GM19467 (cell line): ENCODE data around the gene AKNAD1.
"Not testable (repeated sequence)": the region's sequence is repeated elsewhere in the genome, so short reads cannot be mapped to it uniquely, and the experiment has no call there.

Source experiments
- ATAC-seq: cut with Tn5 transposase; IDR thresholded peaks from one replicate; pipeline ENCODE4 v1.9.1; 2021; ENCODE audit warnings: mild to moderate bottlenecking, moderate library complexity; ENCODE audit not compliant: unreplicated experiment

Gene AKNAD1, protein sequence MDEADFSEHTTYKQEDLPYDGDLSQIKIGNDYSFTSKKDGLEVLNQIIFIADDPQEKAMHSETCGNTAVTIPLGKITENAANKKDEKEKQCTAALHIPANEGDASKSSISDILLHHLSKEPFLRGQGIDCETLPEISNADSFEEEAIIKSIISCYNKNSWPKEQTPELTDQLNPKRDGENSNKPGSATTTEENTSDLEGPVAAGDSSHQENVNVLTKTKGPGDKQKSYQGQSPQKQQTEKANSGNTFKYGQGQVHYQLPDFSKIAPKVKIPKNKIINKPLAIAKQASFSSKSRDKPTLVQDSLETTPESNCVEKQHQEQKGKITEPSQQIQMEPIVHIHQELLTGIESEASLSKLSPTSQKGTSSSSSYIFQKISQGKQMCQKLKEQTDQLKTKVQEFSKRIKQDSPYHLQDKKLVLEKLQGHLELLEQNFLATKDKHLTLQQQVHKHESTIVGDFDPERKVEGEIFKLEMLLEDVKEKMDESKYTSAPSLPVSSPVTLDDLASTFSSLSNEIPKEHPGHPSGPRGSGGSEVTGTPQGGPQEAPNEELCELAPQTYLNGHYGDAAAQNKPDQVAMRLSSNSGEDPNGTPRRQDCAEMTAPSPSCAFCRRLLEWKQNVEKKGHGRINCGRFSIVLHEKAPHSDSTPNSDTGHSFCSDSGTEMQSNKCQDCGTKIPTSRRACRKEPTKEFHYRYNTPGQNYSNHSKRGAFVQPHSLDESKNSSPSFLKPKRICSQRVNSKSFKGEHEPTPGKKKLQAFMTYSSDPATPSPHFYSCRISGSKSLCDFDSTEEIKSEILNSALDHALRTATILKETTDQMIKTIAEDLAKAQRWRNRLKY

DNA sequence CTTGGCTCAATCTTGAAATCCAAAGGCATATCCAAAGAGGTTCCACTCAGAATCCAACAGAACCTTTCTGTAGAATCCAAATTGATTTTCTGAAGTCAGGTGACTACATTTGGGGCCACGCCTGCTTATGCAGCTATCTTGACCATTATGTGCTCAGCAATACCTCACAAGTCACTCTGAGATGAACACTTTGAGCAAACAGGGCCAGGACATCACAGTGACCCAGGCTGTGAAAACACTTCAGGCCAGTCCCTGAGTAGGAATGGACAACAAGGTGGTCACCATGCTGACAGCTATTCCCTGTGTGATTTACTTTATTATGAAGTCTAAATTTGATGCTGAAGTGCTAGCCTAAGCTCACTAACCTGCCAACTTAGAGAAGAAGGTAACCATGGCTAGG, at the start of gene AKNAD1:
AKNAD1 (minus strand) TSS at position 101 of the 400 bp plus-strand sequence. CDS start 4,430 bp downstream, outside the sequence.
- ATAC-seq = no peak

DNA sequence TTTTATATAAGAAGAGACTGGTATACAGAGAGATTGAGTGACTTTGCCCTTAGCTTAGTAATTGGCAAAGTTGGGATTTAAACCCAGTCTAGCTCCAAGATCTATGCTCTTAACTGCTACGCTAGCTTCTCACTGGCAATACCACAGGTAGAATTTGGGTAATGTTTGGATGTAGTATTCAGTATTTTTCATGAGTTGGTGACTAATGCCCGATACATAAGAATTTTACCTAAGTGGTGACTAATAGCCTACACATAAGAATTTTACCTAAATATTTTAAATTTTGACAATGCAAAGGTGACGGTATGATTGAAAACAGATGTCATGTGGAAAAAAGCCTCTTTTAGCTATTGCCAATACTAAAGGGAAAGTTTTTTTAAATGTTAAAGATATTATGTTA, 44.2 kb upstream of the AKNAD1 start:
- no peak for ATAC-seq

DNA sequence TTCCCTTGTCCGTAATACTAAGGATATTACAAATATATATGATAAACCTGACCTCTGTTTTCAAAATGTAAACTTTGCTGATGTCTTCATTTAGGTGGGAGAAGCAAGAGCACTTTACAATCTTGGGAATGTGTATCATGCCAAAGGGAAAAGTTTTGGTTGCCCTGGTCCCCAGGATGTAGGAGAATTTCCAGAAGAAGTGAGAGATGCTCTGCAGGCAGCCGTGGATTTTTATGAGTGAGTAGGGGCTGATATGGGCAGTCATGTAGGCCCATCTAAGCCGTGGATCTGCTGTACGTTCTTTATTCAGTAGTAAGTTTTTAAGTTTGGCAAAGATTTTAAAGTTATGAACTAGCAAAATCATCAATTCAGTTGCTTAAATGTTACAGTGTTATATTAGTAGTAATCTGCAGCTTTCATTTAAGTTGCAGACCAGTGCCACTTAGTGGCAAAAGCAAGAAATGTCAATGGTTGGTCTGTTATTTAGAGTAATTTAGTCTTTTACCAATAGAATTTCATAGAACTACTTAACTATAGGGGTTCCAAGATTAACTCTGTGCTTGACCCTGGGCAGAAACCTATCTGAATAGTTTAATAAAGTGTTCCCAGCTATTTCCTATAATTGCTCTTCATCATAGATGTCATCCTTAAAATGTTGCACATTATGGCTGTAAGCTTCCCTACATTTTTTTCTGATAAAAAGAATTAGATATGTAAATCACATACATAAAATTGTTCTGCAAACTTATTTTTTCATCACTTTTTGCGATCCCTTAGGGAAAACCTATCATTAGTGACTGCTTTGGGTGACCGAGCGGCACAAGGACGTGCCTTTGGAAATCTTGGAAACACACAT, 41.2 kb upstream of the AKNAD1 start:
- ATAC-seq = no peak

DNA sequence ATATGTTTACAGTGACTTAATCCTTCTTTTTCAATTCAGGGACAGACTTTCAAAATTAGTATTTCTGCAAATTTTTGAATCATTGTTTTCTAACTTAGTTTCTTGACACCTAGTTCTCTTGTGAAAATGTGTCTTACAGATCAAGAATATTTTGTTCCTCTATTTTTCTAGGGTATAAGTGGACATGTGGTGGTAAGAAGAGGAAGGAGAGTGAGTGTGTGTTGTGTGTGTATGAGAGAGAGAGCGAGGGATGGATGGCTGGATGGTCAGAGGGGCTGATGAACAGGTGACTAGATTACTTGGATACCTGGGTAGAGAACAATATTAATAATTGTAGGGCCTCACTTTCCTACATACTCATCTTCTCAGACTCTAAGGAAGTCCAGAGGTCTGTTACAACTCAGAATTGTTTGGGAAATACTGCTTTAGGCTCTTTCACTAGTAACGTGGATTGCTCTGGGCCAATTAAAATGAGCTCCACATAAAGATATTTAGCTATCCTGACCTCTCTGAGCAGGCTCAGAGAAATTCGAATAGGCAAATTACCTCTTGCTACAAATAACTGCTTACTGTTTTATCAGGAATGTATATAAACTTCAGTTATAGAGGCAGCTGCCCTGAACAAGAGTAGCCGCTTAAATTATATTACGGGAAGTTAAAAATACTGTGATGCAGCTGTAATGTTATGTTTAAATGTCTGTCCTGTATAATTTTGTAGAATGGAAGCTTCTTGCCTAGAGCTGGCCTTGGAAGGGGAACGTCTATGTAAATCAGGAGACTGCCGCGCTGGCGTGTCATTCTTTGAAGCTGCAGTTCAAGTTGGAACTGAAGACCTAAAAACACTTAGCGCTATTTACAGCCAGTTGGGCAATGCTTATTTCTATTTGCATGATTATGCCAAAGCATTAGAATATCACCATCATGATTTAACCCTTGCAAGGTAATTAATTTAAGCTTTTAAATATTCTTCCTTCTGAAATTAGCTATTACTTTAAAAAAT, 39.6 kb upstream of the AKNAD1 start:
- no peak for ATAC-seq

DNA sequence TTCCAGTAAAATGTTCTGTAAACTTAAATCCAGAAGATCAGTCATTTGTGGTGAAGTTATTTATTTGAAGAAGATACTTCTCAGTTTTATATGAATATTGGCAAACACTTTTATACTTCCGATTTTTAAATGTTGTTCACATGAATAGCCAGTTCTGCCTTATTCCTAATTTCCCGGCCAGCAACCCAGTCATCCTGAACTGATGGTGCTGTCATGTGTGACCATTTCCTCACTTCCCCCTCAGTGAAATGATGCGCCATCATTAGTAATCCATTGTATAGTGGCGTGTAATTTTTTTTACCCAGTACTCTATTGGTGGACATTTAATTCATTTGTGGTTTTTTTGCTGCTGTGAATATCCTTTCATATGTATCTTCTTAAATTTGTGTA, 36.2 kb upstream of the AKNAD1 start:
- no peak for ATAC-seq

DNA sequence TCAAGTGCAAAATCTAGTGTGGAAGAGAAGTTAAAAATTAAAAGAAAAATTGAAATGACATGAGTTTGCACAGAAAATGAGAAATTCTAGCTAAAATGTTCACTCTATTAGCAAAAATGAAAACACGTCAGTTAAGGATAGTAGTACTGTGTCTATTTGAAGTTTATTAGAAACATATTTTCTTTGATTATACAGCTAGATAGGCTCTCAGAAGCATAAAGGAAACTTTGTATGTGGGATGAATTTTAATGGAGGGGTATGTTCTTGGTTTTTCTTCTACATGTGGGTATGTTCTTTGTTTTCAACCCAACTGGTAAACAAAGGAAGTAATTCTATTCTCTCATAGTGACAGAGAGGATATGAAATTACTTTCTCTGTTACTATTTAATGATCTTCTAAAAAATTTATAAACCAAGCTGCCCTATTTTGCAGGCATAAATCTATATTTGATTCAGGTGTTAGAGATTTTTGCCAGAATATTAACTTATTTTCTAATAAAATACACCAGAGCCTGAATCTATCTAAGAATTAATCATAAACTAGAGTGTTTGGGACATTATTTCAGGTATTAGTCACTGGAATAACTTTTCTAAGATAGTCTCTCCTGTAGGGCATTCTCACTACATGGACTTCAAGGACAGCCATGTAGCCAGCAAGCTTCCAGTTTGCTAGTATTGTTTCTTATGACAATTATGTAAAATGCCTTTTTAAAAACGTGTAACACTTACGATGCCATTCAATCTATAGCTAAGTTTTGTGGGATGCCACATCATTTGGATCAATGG, 35.7 kb upstream of the AKNAD1 start:
- no peak for ATAC-seq

DNA sequence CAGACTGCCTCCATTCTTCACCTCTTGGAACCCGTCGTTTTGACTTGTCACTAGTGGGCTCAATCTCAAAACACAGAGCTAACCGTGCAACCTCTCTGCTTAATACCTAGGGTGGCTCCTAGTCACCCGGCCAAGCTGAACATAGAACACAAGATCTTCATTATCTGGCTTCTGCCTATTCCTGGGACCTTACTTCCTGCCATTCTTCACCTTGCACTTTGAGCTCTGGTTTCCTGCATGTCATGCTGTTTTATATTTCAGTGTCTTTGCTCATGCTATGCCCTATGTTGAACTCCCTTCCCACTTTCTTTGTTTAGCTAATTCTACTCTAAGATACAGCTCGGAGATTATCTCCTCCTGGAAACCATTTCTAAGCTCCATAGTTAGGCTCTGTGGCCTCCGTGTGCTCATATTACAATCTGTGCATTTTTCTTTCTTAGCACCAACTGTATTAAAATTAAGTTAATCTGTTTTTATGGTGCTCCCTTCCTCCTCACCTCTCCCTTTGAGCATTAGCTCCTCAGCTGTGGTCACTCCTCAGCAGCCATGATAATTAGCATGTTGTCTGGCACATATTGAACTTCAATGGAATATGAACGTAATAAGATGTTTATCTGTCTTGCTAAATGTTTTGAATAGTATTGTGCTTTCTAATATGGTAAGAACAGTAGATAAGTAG, 33.0 kb upstream of the AKNAD1 start:
- no peak for ATAC-seq

DNA sequence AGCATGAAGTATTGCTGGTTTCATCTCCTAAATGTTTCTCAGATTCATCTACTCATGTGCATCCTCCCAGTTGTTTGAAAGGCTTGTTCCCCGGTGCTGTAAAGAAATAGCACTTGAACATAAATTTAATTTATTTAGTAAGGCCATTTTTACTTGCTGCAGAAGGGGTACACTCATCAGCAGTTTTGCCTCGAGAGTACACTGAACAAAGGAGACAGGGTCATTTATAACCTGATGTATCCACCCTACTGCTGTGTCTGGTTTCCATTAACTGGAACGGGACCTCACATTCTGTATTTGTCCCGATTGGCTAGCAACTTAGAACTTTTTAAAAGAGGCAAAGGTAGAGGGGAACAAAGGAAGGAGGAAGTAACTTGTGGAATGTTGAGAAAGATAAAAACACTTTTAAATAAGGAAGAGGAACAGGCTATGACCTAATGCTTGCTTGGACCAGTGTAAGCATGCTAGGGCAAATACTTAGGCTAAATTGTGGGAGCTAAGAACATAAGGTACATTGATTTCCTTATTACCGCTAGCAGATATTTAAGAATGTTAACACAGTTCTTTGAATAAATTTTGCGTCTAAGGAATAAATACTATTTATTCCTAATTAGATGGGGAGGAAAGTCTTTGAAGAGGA, 32.2 kb upstream of the AKNAD1 start:
- ATAC-seq = not testable (repeated sequence)

DNA sequence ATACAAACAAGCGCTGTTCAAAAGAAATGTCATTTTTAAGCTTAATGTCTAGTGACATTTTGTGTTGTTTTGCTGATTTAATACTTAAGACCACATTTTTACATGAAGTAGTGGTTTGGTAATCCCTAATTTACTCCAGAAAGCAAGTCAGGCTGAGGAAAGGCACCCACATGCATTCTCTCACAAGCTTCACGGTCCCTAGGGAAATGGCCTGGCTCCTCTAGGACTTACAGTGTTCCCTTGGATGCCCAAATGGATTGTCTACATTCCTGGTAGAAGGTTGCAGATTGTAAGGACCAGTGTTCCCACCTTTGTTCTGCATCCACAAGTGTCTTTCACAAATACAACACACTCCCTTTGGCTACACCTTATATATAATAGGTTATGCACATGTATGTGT, 29.4 kb upstream of the AKNAD1 start:
- no peak for ATAC-seq

DNA sequence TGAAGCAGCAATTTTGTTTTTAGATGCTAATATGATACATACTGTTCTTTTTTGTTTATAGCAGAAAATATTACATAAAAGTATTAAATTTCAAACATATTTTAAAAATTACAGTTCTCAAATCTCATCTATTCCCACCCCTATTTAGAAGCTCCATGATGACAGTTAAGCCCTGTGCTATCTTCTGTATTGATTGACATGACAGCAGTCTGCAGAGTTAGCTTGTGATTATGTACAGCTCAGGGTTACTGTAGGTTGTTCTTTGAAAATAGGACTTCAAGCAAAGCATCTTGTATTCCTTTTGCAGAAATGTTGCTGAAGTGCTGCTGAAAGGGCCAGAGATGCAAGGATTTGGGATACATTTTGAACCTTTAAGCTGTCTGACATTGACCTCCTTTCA, 28.1 kb upstream of the AKNAD1 start:
- no peak for ATAC-seq

DNA sequence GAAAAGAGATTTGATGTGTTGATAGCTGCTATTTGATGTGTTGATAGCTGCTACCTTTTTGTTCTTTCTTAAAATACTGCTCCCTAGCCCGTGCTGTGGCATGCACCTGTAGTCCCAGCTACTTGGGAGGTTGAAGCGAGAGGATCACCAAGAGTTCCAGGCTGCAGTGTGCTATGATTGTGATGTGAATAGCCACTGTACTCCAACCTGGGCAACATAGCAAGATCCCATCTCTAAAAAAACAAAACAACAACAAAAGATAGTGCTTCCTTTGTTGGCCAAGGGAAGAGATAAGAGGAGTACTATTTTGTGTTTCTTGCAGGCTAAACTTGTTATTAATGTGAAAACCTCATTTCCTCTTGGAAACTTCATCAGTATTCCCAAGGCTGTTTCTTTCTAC, 25.9 kb upstream of the AKNAD1 start:
- no peak for ATAC-seq

DNA sequence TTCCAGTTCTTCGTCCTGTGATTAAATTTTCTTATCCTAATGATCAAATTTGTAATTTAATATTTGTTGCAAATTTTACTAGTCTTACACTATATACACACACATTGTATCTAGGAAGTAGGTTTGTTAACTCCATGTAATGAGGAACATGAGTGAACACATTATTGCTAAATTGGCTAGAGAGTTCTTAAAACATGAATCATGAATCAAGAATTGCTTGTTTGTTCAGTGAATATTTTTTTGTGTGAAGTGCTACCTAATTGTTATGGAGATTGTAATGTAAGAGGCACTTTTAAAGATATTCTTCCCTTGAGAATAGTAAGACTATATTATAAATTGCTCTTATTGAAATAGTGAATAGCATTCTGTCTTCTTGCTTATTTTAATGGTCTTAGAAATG, 24.5 kb upstream of the AKNAD1 start:
- no peak for ATAC-seq

DNA sequence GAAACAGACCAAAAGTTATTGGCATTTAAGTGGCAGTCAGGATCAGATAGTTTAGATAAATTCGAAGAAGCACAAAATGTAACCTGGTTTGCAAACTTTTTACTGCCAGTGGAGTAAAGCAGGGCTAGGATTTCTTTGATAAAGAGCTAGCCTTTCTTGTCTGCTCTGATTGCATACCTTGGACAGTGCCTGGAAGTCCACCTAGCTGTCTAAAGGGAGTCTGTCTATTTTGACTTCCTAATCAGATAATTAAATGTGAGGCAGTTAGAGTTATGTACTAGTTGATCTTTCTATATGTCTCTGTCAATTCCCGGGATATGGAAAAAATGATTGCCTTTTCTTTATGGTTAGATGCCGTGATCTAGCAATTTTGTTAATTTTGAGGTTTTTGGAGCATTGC, 24.0 kb upstream of the AKNAD1 start:
- no peak for ATAC-seq

DNA sequence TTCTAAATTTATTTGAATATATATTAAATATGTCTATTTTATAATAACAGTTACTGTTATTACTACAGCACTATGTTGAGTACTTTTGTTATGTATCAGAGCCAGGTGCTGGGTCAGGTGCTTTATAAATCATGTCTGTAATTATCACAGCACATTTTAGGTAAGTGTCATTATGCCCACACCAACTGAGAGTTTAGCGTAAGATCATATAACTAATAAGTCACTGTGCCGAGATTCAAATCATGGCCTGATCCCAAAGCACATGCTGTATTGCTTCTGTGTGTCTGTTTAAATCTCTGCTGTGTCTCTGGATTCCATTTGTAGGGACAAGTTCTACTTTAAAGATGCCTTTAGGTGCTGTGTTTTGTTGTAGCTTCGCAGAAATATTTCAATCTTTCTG, 21.8 kb upstream of the AKNAD1 start:
- ATAC-seq = no peak

DNA sequence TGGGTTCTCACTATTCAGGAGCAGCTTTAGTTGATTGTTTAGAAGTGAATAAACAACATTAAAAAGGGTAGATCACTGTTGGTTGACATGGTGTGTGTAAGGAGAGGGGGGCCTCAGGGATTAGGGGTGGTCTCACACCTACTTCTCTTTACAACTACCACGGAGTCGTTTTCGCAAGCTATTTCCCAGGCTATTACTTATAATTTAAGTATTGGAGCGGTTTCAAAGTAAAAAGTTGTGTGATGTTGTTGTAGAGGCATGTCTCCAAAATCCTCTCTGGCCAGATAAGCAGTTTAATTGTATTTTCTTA, 21.2 kb upstream of the AKNAD1 start:
- ATAC-seq = no peak

DNA sequence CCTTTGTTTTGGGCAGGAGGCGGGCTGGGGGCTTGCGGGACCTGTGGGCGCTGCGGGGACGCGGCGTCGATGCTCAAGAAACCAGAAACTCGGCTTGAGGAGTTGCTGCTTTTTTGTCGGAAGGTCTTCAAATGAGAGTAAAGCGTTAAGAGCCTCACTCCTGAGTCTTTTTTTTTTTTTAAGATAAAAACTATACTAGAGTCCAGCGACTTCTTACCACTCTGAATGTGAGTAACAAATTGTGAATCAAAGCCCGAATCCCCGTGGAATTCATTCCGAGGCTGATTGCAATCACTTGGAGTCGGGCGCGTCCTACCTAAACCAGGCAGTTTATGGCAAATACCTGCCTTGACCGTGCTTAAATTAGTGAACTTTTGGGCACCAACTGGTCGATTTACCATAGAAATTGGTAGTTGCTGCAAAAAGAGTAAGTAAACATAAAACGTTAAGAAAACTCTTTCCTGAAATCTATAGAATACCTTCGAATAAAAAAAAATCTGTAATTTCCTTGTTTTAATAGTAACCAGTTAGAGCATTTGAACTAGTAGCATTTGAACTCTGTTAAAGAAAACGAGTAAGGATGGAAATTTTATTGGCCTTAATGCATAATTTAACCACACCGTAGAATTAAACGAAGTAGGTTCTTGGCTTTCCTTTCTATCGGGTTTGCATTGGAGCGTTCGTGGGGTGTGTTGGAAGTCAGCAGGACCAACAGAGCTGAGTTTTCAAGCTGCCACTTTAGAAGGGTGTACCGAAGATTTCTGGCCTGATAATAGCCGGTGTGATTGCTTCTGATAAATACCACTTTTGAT, 20.7 kb upstream of the AKNAD1 start:
- ATAC-seq = no peak

DNA sequence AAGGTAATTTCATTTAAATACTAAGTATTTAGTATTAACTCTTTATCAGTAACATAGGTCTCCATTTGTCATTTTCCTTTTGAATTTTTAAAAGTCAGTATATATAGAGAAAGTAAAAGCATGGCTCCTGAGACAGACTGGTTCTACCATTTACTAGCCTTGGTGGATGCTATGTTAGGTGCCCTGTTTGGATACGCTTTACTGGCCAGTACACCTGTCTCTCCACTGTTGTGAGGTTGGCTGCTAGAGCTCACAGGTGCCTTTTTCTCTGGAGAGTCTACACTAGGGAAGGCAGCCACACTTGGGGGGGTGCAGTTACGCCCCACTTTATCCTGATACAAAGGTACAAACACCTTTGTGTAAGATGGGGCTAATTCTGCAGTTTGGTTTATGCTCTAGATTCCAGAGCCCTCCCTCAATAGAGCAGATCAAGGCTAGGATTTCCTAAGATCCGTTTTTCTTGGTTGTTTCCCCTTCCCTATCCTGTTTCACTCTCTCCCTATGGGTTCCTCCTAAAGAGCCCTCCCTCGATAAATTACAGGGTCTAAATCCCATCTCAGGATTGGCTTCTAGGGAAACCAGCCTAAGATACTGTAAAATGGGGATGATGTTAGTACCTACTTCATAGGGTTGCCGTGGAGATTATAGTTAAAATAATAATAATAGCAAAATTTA, 14.3 kb upstream of the AKNAD1 start:
- ATAC-seq = no peak
